Muscle of leg (tissue), 11 donors: Measurements from ENCODE around the gene ABCF3. TPM values are rescaled to one million over a fixed set of nuclear protein-coding genes. Genes with fewer than 3 reads are reported as not detected.
A peak's percentile ranks its signal among the peaks of the same experiment; 100 is the strongest.
"Not testable (repeated sequence)": the region's sequence is repeated elsewhere in the genome, so short reads cannot be mapped to it uniquely, and the experiment has no call there.

Experiments used
- DNase-seq: peaks from one replicate; pipeline ENCODE4 v3.0.0; 2013
- H3K27ac ChIP-seq: one replicate; pipeline ENCODE4 v1.5.1; 2013; ENCODE audit warnings: mild to moderate bottlenecking, low read length, control low read depth
- H3K27me3 ChIP-seq: one replicate; pipeline ENCODE4 v1.6.1; 2013; ENCODE audit warnings: low read length; ENCODE audit not compliant: control insufficient read depth, insufficient read depth
- H3K36me3 ChIP-seq: one replicate; pipeline ENCODE4 v1.6.1; 2013; ENCODE audit warnings: low read length; ENCODE audit not compliant: control insufficient read depth, insufficient read depth
- H3K4me1 ChIP-seq: one replicate; pipeline ENCODE4 v1.6.1; 2013; ENCODE audit warnings: low read length; ENCODE audit not compliant: control insufficient read depth, insufficient read depth
- H3K4me3 ChIP-seq: one replicate; pipeline ENCODE4 v1.5.1; 2013; ENCODE audit warnings: low read length, control low read depth
- H3K9me3 ChIP-seq: replicated peaks from 2 replicates; pipeline ENCODE4 v1.6.1; 2013; ENCODE audit warnings: low read depth, low read length; ENCODE audit not compliant: control insufficient read depth
- whole genome bisulfite sequencing: methylation state at CpG from one replicate; pipeline ENCODE4 v1.1.5; 2013; ENCODE audit warnings: missing lambda C conversion rate; ENCODE audit not compliant: insufficient coverage; 5-methylcytosine and 5-hydroxymethylcytosine counted together
- polyA plus RNA-seq, 8 donors: library from polyadenylated mRNA; unstranded; fragments of 120-200 nt; gene quantifications; one replicate each; pipeline versions ENCODE4 v1.2.1 to v1.2.3, GENCODE V29; 2013; ENCODE audit warnings: inconsistent platforms in 1 of 8, low replicate concordance in 1 of 8; ENCODE audit not compliant: insufficient read length in 8 of 8, insufficient read depth in 1 of 8
- total RNA-seq: library from RNA; stranded (reverse); fragments of 120-200 nt; gene quantifications from one replicate; pipeline ENCODE4 v1.2.4, GENCODE V29; 2013

Gene ABCF3
- total and polyA plus RNA-seq, 9 donors, result 33.0 to 54.5 (median 48.7) TPM

GRCh38 chr3:184149123-184149522 is 36.9 kb upstream of the ABCF3 start:
- Histone ChIP-seq H3K9me3 (no peaks in the 10 kb centered on the region), H3K36me3 (peaks cover 26% of the 10 kb centered on the region), H3K4me3 (no peak overlapping the region), H3K27ac (no peak overlapping the region), H3K27me3 (no peaks in the 10 kb centered on the region), H3K4me1 (peaks cover 23% of the 10 kb centered on the region)
- no peak for DNase-seq
- WGBS, result no CpG with 5 or more reads among the region's 6 CpGs

DNA sequence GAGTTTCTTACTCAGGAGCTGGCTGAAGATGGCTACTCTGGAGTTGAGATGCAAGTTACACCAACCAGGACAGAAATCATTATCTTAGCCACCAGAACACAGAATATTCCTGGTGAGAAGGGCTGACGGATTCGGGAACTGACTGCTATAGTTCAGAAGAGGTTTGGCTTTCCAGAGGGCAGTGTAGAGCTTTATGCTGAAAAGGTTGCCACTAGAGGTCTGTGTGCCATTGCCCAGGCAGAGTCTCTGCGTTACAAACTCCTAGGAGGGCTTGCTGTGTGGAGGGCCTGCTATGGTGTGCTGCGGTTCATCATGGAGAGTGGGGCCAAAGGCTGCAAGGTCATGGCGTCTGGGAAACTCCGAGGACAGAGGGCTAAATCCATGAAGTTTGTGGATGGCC is 36.2 kb upstream of the ABCF3 start:
- H3K9me3 ChIP-seq, H3K4me3 ChIP-seq, H3K27ac ChIP-seq, DNase-seq, H3K27me3 ChIP-seq: not testable (repeated sequence)
- WGBS, result 83% methylated on average over 6 of the region's 6 CpGs
- Histone ChIP-seq H3K4me1 (peaks cover 23% of the 10 kb centered on the region), H3K36me3 (peaks cover 20% of the 10 kb centered on the region)

DNA sequence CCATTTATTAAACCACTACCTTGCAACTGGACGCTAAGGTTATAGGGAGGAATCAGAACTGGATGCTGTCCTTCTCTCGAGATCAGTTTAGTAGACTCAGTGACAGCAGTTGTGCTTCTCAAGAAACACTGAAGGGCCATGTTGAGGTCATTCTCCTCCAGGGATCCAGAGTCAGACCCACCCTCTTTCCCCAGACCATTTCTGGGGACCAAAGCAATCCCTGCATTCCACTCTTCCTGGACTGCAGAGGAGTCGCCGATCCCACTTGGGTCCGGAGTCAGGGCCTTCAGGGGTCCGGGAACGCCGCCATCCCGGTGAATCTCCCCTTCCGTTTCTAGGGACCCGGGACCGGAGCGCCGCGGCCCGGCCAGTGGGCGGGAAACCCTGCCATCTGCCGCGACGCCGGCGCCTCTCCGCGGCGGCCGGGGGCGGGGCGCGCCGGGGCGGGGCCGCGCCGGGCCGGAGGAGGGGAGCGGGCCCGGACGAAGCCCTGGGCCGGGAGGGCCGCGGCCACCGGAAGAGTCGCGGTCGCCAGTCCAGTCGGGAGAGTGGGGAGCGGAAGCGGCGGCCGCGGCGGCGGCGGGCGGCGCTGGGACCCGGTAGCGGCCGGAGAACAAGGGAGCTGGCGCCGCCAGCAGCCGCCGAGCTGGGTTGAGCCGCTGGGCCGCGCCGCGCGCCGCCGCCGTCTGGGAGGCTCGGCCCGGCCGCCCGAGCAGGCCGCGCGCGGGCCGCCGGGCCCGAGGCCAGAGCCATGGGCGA is 30.9 kb upstream of the ABCF3 start, which contains the start of gene DVL3:
DVL3 (plus strand) TSS at position 493 of the 759 bp plus-strand sequence; CDS start at position 752, 259 bp downstream.
- WGBS, result under 1% methylated on average over 84 of the region's 84 CpGs
- H3K27ac ChIP-seq, result peak within 1 kb of the TSS; percentile 96
- H3K9me3 ChIP-seq, result no peaks in the 10 kb centered on the region
- peaks cover 28% of the 10 kb centered on the region for H3K4me1 ChIP-seq
- H3K36me3 ChIP-seq, result peaks cover 16% of the 10 kb centered on the region
- DNase-seq, result peak; percentile 87
- peak within 1 kb of the TSS; percentile 99 for H3K4me3 ChIP-seq
- H3K27me3 ChIP-seq, result no peaks in the 10 kb centered on the region

DNA sequence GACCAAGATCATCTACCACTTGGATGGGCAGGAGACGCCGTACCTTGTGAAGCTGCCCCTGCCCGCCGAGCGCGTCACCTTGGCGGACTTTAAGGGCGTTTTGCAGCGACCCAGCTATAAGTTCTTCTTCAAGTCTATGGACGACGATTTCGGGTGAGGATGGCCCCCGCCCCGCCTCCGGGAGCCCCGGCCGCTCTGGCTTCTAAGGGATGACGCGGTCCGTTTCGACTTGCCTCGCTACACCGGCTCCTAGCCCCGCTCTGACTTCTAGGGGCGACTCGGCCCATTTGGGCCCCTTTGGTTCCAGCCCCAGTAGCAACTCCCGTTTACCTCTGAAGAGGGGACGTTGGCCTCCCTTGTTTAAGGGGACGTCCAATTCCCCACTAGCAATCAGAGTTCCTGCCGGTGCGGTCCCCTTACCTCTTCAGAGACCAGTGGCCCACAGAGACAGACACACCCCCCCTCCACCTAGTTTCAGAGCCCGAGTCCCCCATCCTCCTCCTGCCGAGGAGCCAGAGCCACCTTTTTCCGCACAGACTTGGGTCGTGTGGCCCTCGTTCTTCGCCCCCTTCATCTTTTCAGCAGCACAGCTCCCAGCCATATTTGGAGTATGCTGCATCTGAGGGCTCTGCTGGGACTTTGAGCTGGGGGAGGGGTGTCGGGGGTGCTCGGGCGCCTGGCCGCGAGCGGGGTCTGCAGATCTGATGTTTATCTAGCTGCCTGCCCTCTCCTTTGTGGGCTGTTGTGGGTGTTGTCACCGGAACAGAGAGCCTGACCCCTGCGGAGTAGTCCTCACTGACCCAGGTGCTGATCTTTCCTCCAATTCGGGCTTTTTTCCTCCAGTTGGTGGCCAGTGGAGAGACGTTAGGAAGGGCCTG is 30.1 kb upstream of the ABCF3 start:
- Histone ChIP-seq H3K27me3 (no peaks in the 10 kb centered on the region), H3K36me3 (peaks cover 16% of the 10 kb centered on the region), H3K27ac (peak overlapping the region; percentile 92), H3K4me1 (peaks cover 36% of the 10 kb centered on the region), H3K9me3 (no peaks in the 10 kb centered on the region), H3K4me3 (peak overlapping the region; percentile 99)
- no peak for DNase-seq
- under 1% methylated on average over 40 of the region's 47 CpGs for WGBS

GRCh38 chr3:184156522-184156955 is 29.5 kb upstream of the ABCF3 start:
- H3K36me3 ChIP-seq, result peaks cover 9% of the 10 kb centered on the region
- WGBS, result 0% methylated on average over 2 of the region's 6 CpGs
- peaks cover 43% of the 10 kb centered on the region for H3K4me1 ChIP-seq
- peak overlapping the region; percentile 99 for H3K4me3 ChIP-seq
- H3K27ac ChIP-seq, result peak overlapping the region; percentile 92
- peak; percentile 94 for DNase-seq
- H3K27me3 ChIP-seq, result no peaks in the 10 kb centered on the region
- H3K9me3 ChIP-seq, result no peaks in the 10 kb centered on the region

- Histone ChIP-seq H3K36me3 (peaks cover 16% of the 10 kb centered on the region), H3K27ac (peak overlapping the region; percentile 92), H3K4me1 (peaks cover 45% of the 10 kb centered on the region), H3K4me3 (peak overlapping the region; percentile 99), H3K9me3 (no peaks in the 10 kb centered on the region), H3K27me3 (no peaks in the 10 kb centered on the region)
- DNase-seq, result no peak
These were observed 28.8 kb upstream of the ABCF3 start for GRCh38 chr3:184157206-184157605.

DNA sequence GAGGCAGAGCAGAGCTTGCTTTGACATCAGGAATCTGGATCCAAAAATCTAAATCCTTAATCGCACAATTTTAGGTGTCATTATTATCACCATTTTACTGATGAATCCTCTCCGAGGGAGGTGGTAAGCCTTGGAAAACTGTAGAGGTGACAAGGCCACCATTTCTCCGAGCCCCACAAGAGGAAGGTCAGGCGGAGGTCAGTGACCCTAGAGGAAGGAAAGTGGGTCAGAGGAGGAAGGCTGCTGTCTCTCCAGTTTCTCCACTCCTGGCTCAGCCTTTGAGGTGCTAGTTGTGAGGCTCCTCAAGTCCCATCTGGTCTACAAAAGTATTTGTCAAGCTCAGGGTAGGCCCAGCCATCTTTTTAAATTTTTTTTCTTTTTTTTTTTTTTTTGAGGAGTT is 27.6 kb upstream of the ABCF3 start:
- H3K4me3 ChIP-seq, result no peak overlapping the region
- H3K9me3 ChIP-seq, result no peaks in the 10 kb centered on the region
- 72% methylated on average over 2 of the region's 4 CpGs for WGBS
- DNase-seq, result no peak
- H3K4me1 ChIP-seq, result peaks cover 43% of the 10 kb centered on the region
- H3K27me3 ChIP-seq, result no peaks in the 10 kb centered on the region
- H3K27ac ChIP-seq, result peak overlapping the region; percentile 20
- H3K36me3 ChIP-seq, result peaks cover 22% of the 10 kb centered on the region

GRCh38 chr3:184160456-184160855 is 25.5 kb upstream of the ABCF3 start:
- no peaks in the 10 kb centered on the region for H3K27me3 ChIP-seq
- no peak overlapping the region for H3K4me3 ChIP-seq
- peaks cover 33% of the 10 kb centered on the region for H3K4me1 ChIP-seq
- no peaks in the 10 kb centered on the region for H3K9me3 ChIP-seq
- DNase-seq, result no peak
- H3K36me3 ChIP-seq, result peaks cover 43% of the 10 kb centered on the region
- 15% methylated on average over 2 of the region's 2 CpGs for WGBS
- H3K27ac ChIP-seq, result peak overlapping the region; percentile 71

DNA sequence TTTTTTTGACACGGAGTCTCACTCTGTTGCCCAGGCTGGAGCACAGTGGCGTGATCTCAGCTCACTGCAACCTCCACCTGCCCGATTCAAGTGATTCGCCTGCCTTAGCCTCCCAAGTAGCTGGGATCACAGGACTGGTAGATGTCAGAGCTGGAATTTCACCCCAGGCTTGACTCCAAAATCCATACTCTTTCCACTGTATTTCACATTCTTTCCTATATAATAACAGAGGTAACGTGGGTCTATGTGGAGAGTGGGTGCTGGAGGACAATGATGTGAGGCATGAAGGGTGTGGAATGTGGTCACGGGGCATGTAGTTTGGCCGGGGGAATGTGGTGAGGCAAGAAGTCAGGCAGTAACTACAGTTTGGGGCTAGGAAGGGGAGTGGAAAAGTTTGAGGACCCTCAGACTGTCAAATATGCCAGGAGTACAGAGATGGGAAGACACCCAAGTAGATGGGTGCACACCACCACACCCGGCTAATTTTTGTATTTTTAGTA is 23.4 kb upstream of the ABCF3 start:
- WGBS, result 83% methylated on average over 4 of the region's 8 CpGs
- H3K27ac ChIP-seq, H3K4me3 ChIP-seq, DNase-seq, H3K9me3 ChIP-seq, H3K27me3 ChIP-seq: not testable (repeated sequence)
- Histone ChIP-seq H3K36me3 (peaks cover 65% of the 10 kb centered on the region), H3K4me1 (peaks cover 27% of the 10 kb centered on the region)
